Stimulated activated CD8-positive, alpha-beta memory T cell treated with anti-CD3 and anti-CD28 coated beads, Interleukin-4, amount 100 ng/mL, for 4 hours (primary cell): ENCODE results near the gene ALAS1.
"Not testable (repeated sequence)": the region's sequence is repeated elsewhere in the genome, so short reads cannot be mapped to it uniquely, and the experiment has no call there.

ENCODE experiments used
- DNase-seq, 2 donors: peaks; one replicate each; pipeline ENCODE4 v3.0.0-alpha.2; 2020; ENCODE audit warnings: low read depth in 2 of 2, low spot score in 1 of 2

The ALAS1 gene

DNA sequence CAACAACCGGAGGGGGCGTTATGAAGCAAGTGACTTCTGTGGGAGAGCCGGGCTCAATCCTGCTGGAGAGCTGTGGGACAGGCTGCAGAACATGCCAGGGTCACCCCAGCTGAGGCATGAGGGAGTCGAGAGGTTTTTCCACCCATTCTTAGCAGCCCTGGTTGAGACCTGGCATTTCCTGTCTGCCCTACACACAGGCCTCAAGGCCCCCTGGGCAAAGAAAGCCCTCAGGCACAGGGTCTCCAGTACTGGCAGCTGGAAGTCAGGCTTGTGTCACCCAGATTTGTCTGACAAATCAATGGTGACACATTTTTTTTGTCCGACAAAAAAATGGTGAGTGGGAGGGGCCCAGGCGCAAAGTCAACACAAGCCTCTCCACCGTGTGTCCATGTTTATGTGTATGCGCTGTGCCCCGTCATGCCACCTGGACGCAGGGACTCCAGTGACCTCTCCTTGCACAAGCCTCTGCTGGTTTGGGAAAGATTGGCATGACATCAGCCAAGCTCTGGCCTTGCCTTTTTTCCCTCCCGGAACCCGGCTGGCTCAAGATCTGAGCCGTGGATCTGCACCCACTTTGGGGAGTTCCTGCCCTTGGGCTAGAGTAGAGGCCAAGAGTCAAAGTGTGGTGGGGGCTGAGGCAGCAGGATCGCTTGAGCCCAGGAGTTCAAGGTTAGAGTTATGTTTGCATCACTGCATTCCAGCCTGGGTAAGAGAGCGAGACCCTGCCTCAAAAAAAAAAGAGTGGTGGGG lies 20.8 kb upstream of the ALAS1 start:
- DNase-seq: no peak

- no peak for DNase-seq
Measured at GRCh38 chr3:52177701-52178042, 20.3 kb upstream of the ALAS1 start.

DNA sequence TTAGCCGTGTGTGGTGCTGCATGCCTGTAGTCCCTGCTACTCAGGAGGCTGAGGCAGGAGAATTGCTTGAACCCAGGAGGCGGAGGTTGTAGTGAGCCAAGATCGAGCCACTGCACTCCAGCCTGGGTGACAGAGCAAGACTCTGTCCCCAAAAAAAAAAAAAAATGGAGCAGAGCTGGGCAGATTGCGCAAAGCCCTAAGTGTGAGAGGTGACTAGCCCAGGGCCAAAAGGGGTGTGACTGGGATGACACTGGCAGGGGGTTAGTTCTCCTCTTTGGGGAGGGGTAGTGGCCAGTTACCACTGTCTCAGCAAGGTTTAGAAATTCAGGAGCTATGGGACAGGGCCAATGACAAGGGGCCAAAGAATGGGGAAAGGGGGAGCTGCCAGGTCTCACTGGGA lies 19.8 kb upstream of the ALAS1 start:
- not testable (repeated sequence) for DNase-seq

DNA sequence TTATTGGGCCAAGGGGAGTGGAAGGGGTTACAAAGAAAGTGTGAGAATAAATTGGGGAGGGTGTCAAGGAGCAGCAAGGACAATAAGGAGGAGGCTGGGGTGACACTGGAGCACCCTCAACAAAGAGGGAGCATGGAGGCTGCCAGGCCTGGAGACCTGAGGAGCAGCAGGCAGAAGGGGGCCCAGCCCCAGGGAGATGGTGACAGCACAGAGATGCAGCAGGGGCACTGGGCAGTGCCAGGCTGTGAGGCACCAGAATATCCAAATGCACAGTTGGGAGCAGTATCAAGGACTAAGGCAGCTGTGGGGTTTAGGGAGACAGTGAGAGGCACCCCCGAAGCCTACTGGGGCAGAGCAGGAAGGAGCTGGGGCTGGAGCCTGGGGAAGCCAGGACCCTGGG lies 19.4 kb upstream of the ALAS1 start:
- no peak for DNase-seq

- DNase-seq: no peak
Measured at GRCh38 chr3:52181543-52181942, 16.4 kb upstream of the ALAS1 start.

- no peak for DNase-seq
Measured at GRCh38 chr3:52182196-52182595, 15.8 kb upstream of the ALAS1 start.

DNA sequence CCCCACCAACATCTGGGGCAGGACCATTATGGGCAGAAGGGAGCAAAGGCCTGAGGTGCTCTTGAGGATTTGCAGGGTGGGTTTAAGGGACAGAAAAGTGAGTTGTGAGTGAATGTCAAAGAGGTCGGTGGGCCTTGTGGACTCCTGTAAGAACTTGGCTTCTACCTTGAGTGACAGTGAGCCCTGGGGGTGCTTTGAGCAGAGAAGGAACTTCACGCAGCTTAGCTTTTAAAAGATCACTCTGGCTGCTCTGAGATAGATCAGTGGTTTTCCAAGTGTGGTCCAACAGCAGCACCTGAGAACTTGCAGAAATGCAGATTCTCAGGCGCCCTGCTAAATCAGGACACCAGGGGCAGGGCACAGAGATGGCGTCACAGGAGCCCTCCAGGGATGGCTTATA lies 15.3 kb upstream of the ALAS1 start:
- DNase-seq: no peak

DNA sequence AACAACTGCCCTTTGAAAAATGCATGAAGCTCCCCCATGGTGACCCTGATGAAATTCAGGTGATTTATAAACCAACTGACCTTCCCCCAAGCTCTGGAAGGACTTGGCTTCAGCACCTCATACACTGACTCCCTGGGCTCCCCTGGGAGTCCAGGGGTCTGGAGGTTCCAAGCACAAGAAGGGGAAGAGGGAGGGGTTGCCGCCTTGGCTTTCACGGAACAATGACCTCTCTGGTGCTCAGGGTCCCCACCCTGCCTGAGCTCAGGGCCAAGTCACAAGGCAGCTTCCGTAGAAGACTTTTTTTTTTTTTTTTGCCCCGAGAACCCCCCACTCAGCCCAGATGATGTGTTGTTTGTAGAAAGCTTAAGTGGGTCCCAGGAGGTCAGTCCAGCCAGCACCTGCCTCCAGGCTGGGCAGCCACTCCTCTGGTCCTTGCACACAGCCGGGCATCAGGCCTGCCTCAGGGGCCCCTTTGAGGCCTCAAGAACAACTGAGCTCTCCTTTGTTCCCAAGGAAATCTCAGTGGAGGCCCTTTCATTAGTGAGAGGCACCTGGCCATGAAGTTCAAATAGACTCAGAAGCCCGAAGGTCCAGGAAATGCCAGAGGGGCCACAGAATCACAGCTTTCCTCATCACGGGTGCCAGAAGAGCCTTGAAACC lies 14.0 kb upstream of the ALAS1 start:
- no peak for DNase-seq

- no peak for DNase-seq
Measured at GRCh38 chr3:52184690-52185089, 13.3 kb upstream of the ALAS1 start.

DNA sequence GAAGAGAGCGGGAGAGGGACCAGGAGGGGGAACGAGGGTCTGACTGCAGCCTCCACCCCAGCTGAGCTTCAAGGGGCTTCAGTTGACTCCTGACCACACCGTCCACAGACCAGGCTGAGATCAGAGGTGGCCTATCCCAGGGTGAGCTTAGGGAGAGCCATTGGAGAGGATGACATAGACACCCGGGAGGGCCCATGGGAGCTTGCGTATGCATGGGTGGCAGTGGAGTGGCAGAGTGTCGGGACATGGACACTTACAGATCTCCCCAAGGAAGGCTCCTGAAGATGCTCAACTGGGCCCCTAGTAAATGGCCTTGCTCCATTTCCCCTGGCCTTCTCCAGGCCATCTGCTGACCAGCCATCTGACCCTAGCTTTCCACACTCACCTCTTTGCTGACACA lies 12.6 kb upstream of the ALAS1 start:
- DNase-seq: no peak

GRCh38 chr3:52185837-52186236 lies 12.1 kb upstream of the ALAS1 start:
- no peak for DNase-seq

- DNase-seq: no peak
Measured at GRCh38 chr3:52186729-52187128, 11.2 kb upstream of the ALAS1 start.

- no peak for DNase-seq
Measured at GRCh38 chr3:52188556-52188955, 9.4 kb upstream of the ALAS1 start.

DNA sequence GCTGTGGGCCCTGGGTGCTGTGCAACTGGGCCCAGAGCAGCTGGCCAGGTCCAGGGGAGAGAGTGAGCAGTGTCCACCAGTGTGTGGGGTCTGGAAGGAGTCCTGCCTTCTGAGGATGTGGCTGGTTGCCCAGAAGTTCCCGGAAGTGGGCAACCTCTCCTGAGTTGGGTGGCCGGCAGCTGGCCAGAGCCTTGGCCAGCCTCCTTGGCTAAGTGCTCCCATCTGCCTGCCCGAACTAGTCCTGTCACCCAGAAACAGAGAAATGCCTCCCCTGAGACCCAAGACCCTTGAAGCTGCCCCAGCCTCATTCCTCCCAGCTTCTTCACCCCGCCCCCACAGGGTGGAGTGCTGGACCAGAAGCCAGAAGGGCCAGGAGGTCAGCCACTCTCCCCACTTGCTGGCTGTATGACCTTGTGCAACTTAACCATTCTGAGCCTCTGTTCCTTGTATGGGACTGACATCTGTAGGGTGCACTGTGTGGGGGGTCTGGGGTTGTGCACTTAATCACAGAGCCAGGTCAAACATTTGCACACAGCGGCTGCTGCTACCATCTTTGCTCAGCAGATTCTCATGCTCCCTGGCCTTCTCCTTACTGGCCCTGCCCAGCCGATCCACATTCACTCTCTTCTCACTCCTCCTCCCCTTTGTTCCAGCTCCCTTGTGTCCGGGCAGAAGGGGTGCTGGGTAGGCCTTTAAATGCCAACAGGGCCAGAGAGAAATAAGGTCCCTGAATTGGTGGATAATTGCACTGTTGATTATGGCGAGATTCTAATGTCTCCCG lies 7.5 kb upstream of the ALAS1 start:
- no peak for DNase-seq

DNA sequence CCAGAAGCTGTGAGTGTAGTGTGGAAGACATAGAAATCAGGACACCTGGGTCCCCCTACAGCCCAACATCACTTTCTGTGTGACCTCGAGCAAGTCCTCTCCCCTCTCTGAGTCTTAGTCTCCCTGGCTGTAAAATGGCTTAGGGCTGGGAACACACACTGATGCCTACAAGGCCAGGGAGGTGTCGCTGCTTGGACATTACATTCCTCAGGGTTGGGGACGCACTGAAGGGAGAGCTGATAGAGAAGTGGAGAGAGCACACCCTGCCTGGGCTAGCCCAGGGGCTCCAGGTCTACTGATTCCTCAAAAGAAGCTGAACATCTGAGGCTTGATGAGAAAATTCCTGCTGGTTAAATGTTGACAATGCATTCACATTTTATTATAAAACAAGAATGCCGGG lies 6.3 kb upstream of the ALAS1 start:
- DNase-seq: no peak

- DNase-seq: no peak
Measured at GRCh38 chr3:52193065-52193464, 4.9 kb upstream of the ALAS1 start.

DNA sequence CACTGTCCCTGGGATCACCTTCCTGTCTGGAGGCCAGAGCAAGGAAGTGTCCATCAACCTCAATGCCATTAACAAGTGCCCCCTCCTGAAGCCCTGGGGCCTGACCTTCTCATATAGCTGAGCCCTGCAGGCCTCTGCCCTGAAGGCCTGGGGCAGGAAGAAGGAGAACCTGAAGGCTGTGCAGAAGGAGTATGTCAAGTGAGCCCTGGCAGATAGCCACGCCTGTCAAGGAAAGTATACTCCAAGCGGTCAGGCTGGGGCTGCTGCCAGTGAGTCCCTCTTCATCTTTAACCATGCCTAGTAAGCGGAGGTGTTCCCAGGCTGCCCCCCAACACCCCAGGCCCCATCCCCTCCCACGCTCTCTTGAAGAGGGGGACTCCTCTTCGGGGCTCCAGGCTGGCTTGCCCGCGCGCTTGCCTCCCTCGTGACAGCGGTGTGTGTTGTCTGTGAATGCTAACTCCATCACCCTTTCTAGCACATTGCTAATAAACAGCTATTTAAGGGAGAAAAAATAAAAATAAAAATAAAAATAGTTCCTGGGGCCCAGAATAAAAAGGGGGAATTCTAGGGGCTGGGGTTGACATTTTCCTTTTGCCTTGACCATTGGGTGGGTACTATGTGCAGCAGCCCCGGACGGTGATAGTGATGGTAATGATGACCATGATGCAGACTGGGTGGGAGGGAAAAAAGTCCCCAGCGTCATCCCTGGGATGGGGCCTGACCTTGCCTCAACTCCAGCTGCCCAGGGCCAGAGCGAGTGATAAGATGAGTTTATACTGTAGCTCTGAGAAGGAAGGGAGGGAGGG lies 3.3 kb upstream of the ALAS1 start:
- no peak for DNase-seq

GRCh38 chr3:52195291-52195597 lies 2.7 kb upstream of the ALAS1 start:
- no peak for DNase-seq

DNA sequence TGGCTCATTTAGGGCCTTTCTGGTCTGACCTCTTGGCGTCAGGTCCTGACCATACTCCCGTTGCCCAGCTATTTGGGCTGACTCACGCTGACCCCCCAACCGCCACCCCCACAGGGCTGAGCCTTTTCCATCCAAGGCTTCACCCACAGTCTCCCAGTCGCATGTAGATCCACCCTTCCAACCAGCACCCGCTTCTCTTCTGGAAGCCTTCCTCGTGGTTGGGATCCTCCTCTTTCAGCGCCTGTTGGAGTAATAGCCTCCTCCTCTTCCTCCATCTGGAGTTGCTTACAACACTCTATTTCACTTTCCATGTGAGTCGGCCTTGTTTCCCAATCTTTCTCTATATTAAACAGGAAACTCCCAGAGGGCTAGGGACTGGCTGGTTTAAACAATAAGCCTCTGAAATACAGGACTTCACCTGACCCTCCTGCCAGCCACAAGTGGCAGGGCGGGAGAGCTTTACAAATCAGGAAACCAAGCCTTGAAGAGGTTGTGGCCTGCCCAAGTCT lies 2.1 kb upstream of the ALAS1 start:
- DNase-seq: no peak

GRCh38 chr3:52196977-52197376 lies 983 bp upstream of the ALAS1 start:
- DNase-seq: no peak

DNA sequence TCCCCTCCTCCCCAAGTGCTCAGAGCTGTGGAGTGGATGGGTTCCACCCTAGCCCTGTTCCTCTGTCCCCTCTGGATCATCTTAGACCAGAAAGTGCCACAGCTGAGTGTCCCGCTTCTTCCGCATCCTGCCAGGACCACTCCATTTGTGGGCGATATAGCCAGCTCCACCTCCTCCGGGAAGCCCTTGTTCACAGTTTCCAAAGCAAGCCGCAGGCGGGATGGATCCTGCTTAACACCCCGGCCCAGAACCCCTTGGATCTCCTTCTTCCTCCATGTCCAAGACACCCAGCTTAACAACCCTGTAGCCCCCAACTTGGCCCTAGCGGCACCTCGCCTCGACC lies 490 bp upstream of the ALAS1 start:
- DNase-seq: no peak
